GM12878 (cell line): Measurements from ENCODE around the gene FAM120A. TPM values are rescaled to one million over a fixed set of nuclear protein-coding genes. Genes with fewer than 3 reads are reported as not detected.

Experiments
- ATAC-seq: fragments of 200-7000 bp; cut with Tn5 transposase; 3 replicates; pipeline ENCODE4 v1.9.1; 2020; ENCODE audit warnings: mild to moderate bottlenecking, moderate library complexity
- BruUV-seq: library from RNA; stranded (reverse); fragments of 400-500 nt; replicated peaks from 2 replicates; lab custom pipeline; 2021; lab: Mats Ljungman, UMichigan
- CTCF ChIA-PET: fragments of 300-600 bp; sonication (Branson Sonifier 250); formaldehyde crosslinking; extraction: SDS; loops from one replicate; lab custom pipeline; 2021; ENCODE audit warnings: inconsistent platforms; lab: Yijun Ruan, JAX
- POLR2A ChIA-PET: fragments of 350-600 bp; formaldehyde crosslinking; extraction: SDS; loops from one replicate; lab custom pipeline; 2021; ENCODE audit warnings: inconsistent platforms; lab: Charles Lee
- RAD21 ChIA-PET: fragments of 300-600 bp; sonication (Branson Sonifier 250); formaldehyde crosslinking; loops from one replicate; lab custom pipeline; 2023; ENCODE audit warnings: antibody characterized with exemption; ENCODE audit not compliant: unreplicated experiment; lab: Charles Lee
- SMC1A ChIA-PET: fragments of 300-600 bp; sonication (Branson Sonifier 250); formaldehyde crosslinking; loops from one replicate; lab custom pipeline; 2023; ENCODE audit not compliant: unreplicated experiment, uncharacterized antibody; lab: Charles Lee
- DNase-seq: peaks from one replicate; pipeline ENCODE4 v3.0.0-alpha.2; 2011; ENCODE audit warnings: low read depth, low spot score
- FAIRE-seq: peaks from 3 replicates; lab custom pipeline; 2011; peaks lifted over from hg19 to GRCh38; lab: Jason Lieb, UNC
- H2AFZ ChIP-seq: 2 replicates; pipeline ENCODE4 v1.6.0; 2011; ENCODE audit warnings: low read depth, low read length, control low read depth; ENCODE audit not compliant: control insufficient read depth
- H3K27ac ChIP-seq: 2 replicates; pipeline ENCODE4 v1.5.1; 2011; ENCODE audit warnings: control low read depth; ENCODE audit not compliant: control insufficient read depth, insufficient read depth
- H3K27me3 ChIP-seq, 2 experiments: replicated peaks in 1 of 2; 2 replicates each; pipeline versions ENCODE4 v1.6.0 to v1.6.1; 2011; ENCODE audit warnings: low read length in 1 of 2; ENCODE audit not compliant: control insufficient read depth in 2 of 2, insufficient read depth in 2 of 2
- H3K36me3 ChIP-seq, 2 experiments: 2 replicates each; pipeline ENCODE4 v1.5.1; 2011; ENCODE audit warnings: low read length in 1 of 2; ENCODE audit not compliant: control insufficient read depth in 2 of 2, insufficient read depth in 2 of 2
- H3K4me1 ChIP-seq: 2 replicates; pipeline ENCODE4 v1.6.1; 2011; ENCODE audit warnings: mild to moderate bottlenecking, low read length, moderate library complexity, mixed read lengths; ENCODE audit not compliant: control insufficient read depth, insufficient read depth
- H3K4me2 ChIP-seq: 2 replicates; pipeline ENCODE4 v1.6.0; 2011; ENCODE audit warnings: control low read depth; ENCODE audit not compliant: control insufficient read depth, insufficient read depth
- H3K4me3 ChIP-seq: fragments of 200-600 bp; sonication (generic); 2 replicates; pipeline ENCODE4 v1.5.1; 2016
- H3K79me2 ChIP-seq: 2 replicates; pipeline ENCODE4 v1.6.0; 2011; ENCODE audit warnings: low read length; ENCODE audit not compliant: control insufficient read depth, insufficient read depth
- H3K9ac ChIP-seq: 2 replicates; pipeline ENCODE4 v1.8.0; 2011; ENCODE audit warnings: low read length, control low read depth, mixed read lengths; ENCODE audit not compliant: control insufficient read depth, insufficient read depth
- H3K9me3 ChIP-seq: replicated peaks from 3 replicates; pipeline ENCODE4 v1.5.1; 2011; ENCODE audit warnings: mild to moderate bottlenecking, low read length; ENCODE audit not compliant: control insufficient read depth, insufficient read depth
- H4K20me1 ChIP-seq: 2 replicates; pipeline ENCODE4 v1.6.0; 2011; ENCODE audit not compliant: control insufficient read depth, insufficient read depth
- LARP7 ChIP-seq: fragments of 450-650 bp; IDR thresholded peaks from 2 replicates; pipeline ENCODE4 v1.6.1; 2017; ENCODE audit warnings: mild to moderate bottlenecking
- RUNX3 ChIP-seq: IDR thresholded peaks from 2 replicates; pipeline ENCODE4 v1.6.1; 2012; ENCODE audit warnings: low read length, inconsistent platforms
- TCF12 ChIP-seq: IDR thresholded peaks from 2 replicates; pipeline ENCODE4 v1.6.1; 2011; ENCODE audit warnings: low read depth, mild to moderate bottlenecking, low read length
- ZNF384 ChIP-seq: IDR thresholded peaks from 2 replicates; pipeline ENCODE4 v1.6.1; 2012; ENCODE audit warnings: low read depth, mild to moderate bottlenecking, low read length, improper control_type of control experiment, borderline replicate concordance
- WGBS: methylation state at CpG from one replicate; pipeline ENCODE4 v1.1.6; 2016; ENCODE audit warnings: low lambda C conversion rate; ENCODE audit not compliant: insufficient replicate concordance, insufficient coverage; ENCODE audit errors: missing lambda C conversion rate; 5-methylcytosine and 5-hydroxymethylcytosine counted together
- in situ Hi-C: fragments of 300-500 bp; cut with MboI; formaldehyde crosslinking; loops from 9 replicates; pipeline ENCODE4 v1.14.3; 2018; ENCODE audit warnings: mixed read lengths
- intact Hi-C: fragments of 100-400 bp; cut with micrococcal nuclease; formaldehyde crosslinking; loops from one replicate; pipeline ENCODE4 v1.14.2; 2022; ENCODE audit not compliant: unreplicated experiment
- polyA plus RNA-seq, 11 experiments: library from polyadenylated mRNA; depleted of rRNA in 4 of 11; unstranded in 6 of 11; stranded (reverse) in 5 of 11; fragments of >200 nt; fragmentation: Nextera tagmentation in 4 of 11; fragmentation: Illumina TruSeq in 1 of 11; extraction: Ambion mirVana in 4 of 11; extraction: Trizol in 1 of 11; gene quantifications; 1 replicate in 1 of 11; 2 replicates in 10 of 11; pipeline versions ENCODE4 v1.2.1 to v1.2.3, GENCODE V29; 2011 to 2016; ENCODE audit warnings: inconsistent platforms in 2 of 11, missing spikeins in 2 of 11, low read depth in 1 of 11
- total RNA-seq, 4 experiments: library from RNA; depleted of rRNA in 3 of 4; stranded (reverse); fragments of >200 nt in 3 of 4; fragmentation: Illumina TruSeq in 1 of 4; extraction: Trizol in 1 of 4; gene quantifications; 2 replicates each; pipeline versions ENCODE4 v1.2.1 to v1.2.3, GENCODE V29; 2013 to 2021
- TF ChIP-seq, protein P1 (sequence below): IDR thresholded peaks from 2 replicates; pipeline ENCODE4 v1.6.1; 2012; ENCODE audit warnings: low read depth, low read length, improper control_type of control experiment

FAM120A gene
- total and polyA plus RNA-seq, 10 of the 15 experiments (the other 5 are each of a cell fraction or from before 2014, with no cell fraction given): 13.1 to 89.6 (median 52.5) TPM

GRCh38 chr9:93600504-93600903, 149.0 kb downstream of the FAM120A start (continued):
- TF ChIP-seq LARP7: no peak
- TF ChIP-seq, protein P1, sequence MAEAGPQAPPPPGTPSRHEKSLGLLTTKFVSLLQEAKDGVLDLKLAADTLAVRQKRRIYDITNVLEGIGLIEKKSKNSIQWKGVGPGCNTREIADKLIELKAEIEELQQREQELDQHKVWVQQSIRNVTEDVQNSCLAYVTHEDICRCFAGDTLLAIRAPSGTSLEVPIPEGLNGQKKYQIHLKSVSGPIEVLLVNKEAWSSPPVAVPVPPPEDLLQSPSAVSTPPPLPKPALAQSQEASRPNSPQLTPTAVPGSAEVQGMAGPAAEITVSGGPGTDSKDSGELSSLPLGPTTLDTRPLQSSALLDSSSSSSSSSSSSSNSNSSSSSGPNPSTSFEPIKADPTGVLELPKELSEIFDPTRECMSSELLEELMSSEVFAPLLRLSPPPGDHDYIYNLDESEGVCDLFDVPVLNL: no peak

DNA sequence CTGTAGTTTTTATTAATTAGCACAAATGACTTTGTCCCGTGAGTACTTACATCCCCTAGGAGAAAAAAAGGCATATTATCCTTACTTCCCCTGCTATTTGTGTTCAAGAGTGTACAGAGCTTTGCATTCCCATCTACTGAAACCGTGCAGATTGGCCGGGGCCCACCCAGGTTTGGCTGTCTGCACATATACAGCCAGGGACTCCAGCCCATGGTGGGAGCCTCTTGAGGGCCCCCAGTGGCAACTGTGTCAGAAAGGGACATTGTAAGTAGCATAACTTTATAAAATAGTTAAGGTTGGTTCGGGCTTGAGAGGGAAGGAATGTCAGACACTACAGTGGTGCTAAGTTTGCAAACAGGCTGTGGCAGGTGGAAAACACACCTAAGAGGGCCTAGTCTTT, 149.6 kb downstream of the FAM120A start:
- H3K4me2 ChIP-seq: no peak overlapping the region
- H4K20me1 ChIP-seq: no peaks in the 10 kb centered on the region
- no peaks in the 10 kb centered on the region; the same call in 2 of the 3 replicates for H3K9me3 ChIP-seq
- ChIA-PET SMC1A (interaction anchor here (1.6 kb wide), 1 partner anchor 21 kb away, joined by 4 read pairs; no protein-coding TSS in a partner anchor), RAD21 (no interaction called here), CTCF (no interaction called here), POLR2A (no interaction called here)
- H3K4me3 ChIP-seq: no peak overlapping the region
- DNase-seq: no peak
- peaks cover 3% of the 10 kb centered on the region; the same call in 1 of the 2 replicates for H3K4me1 ChIP-seq
- TF ChIP-seq ZNF384 (no peak), RUNX3 (no peak), TCF12 (no peak)
- ATAC-seq: no peak
- H3K27ac ChIP-seq: no peak overlapping the region
- no peak overlapping the region for H2AFZ ChIP-seq
- H3K36me3 ChIP-seq: no peaks in the 10 kb centered on the region; a peak in 1 of 4 replicates
- H3K9ac ChIP-seq: no peak overlapping the region
- FAIRE-seq: no peak
- no peaks in the 10 kb centered on the region for H3K79me2 ChIP-seq
- WGBS: 71% methylated on average over 4 of the region's 4 CpGs
- intact Hi-C loops: no loop called here
- H3K27me3 ChIP-seq: no peaks in the 10 kb centered on the region
- in situ Hi-C loops: no loop called here
- BruUV-seq: no TSS peak
